ENCODE results near the gene CCSER2. TPM values are rescaled to one million over a fixed set of nuclear protein-coding genes. Genes with fewer than 3 reads are reported as not detected.

The CCSER2 gene
- total RNA-seq, 1 experiment from 2014 or later, result 23.1 TPM

DNA sequence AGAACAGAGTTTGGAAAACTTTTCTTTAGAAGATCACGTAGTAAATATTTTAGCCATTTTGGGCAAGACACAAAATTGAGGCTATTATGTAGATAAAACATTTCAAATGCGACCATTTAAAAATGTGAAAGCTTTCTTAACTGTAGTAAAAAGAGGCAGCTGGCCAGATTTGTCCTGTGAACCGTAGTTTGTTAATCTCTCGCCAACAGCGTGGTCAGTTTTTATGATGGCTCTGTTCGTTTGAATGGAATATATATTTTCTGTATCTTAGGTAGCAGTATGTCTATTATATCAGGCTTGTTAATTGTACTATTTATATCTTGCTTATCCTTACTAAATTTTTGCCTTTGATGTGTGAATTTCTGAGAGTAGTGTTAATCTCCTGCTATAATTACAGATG lies 124.9 kb downstream of the CCSER2 start:
- H3K27me3 Mint-ChIP-seq (ENCODE audit: insufficient read depth, unreplicated experiment), result no peaks in the 10 kb centered on the region
- H3K4me3 ChIP-seq (ENCODE audit: low read depth, low read length), result no peak overlapping the region
- no peaks in the 10 kb centered on the region for H3K36me3 Mint-ChIP-seq (ENCODE audit: insufficient read depth, unreplicated experiment)
- CTCF ChIA-PET, result no interaction called here
- H3K4me1 Mint-ChIP-seq (ENCODE audit: low read depth, unreplicated experiment), result no peaks in the 10 kb centered on the region
- no peaks in the 10 kb centered on the region for H3K4me1 ChIP-seq
- no peak overlapping the region for H3K27ac Mint-ChIP-seq (ENCODE audit: unreplicated experiment)
- no peaks in the 10 kb centered on the region for H3K9me3 Mint-ChIP-seq (ENCODE audit: unreplicated experiment)
- POLR2A ChIA-PET, result no interaction called here
- TF ChIP-seq CTCF (IDR thresholded peaks at IDR 0.05; ENCODE audit: insufficient read depth in 1 of 2, low read depth in 1 of 2, low read length in 1 of 2, severe bottlenecking in 1 of 2, unreplicated experiment in 1 of 2), result no peak
- H3K27me3 ChIP-seq (replicated peaks; ENCODE audit: control insufficient read depth, insufficient read depth, low read length), result no peaks in the 10 kb centered on the region
- no peaks in the 10 kb centered on the region; the same call in 1 of the 2 replicates for H3K9me3 ChIP-seq
- BruUV-seq (replicated peaks), result no TSS peak
- DNase-seq, result no peak
- intact Hi-C loops (cut with micrococcal nuclease; ENCODE audit: unreplicated experiment), result no loop called here
- no peak overlapping the region for H3K4me3 Mint-ChIP-seq (ENCODE audit: unreplicated experiment)
- no peaks in the 10 kb centered on the region; the same call in 1 of the 2 replicates for H3K36me3 ChIP-seq (ENCODE audit: control insufficient read depth, insufficient read depth, low read length)

DNA sequence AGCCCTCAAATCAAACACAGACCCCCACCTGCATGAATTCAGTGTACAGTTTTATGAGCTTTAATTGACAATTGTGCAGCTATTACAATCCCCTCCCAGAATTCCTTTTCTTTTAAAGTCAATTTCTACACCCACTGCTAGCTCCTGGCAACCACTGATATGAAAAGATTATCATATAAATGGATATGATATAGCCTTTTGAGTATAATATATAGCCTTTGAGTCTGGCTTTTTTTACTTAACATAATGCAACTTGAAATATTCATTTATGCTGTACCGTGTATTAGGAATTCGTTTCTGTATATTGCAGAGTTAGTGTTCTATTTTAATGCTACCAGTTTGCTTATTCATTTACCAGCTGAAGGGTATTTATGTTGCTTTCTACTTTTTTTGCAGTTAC lies 127.7 kb downstream of the CCSER2 start:
- no peak for TF ChIP-seq CTCF (IDR thresholded peaks at IDR 0.05; ENCODE audit: insufficient read depth in 1 of 2, low read depth in 1 of 2, low read length in 1 of 2, severe bottlenecking in 1 of 2, unreplicated experiment in 1 of 2)
- Histone ChIP-seq H3K27me3 (replicated peaks; ENCODE audit: control insufficient read depth, insufficient read depth, low read length) (no peaks in the 10 kb centered on the region), H3K4me1 (no peaks in the 10 kb centered on the region), H3K9me3 (peaks cover 8% of the 10 kb centered on the region), H3K36me3 (ENCODE audit: control insufficient read depth, insufficient read depth, low read length) (no peaks in the 10 kb centered on the region; the same call in 1 of the 2 replicates), H3K4me3 (ENCODE audit: low read depth, low read length) (no peak overlapping the region)
- Mint-ChIP-seq H3K27ac (ENCODE audit: unreplicated experiment) (no peak overlapping the region), H3K4me1 (ENCODE audit: low read depth, unreplicated experiment) (peaks cover 5% of the 10 kb centered on the region), H3K4me3 (ENCODE audit: unreplicated experiment) (no peak overlapping the region), H3K36me3 (ENCODE audit: insufficient read depth, unreplicated experiment) (peaks cover 10% of the 10 kb centered on the region), H3K9me3 (ENCODE audit: unreplicated experiment) (no peaks in the 10 kb centered on the region), H3K27me3 (ENCODE audit: insufficient read depth, unreplicated experiment) (no peaks in the 10 kb centered on the region)
- CTCF ChIA-PET, result interaction anchor here (1.0 kb wide), 1 partner anchor 26 kb away, joined by 3 read pairs; no protein-coding TSS in a partner anchor
- intact Hi-C loops (cut with micrococcal nuclease; ENCODE audit: unreplicated experiment), result no loop called here
- no TSS peak for BruUV-seq (replicated peaks)
- DNase-seq, result no peak
- POLR2A ChIA-PET, result no interaction called here

DNA sequence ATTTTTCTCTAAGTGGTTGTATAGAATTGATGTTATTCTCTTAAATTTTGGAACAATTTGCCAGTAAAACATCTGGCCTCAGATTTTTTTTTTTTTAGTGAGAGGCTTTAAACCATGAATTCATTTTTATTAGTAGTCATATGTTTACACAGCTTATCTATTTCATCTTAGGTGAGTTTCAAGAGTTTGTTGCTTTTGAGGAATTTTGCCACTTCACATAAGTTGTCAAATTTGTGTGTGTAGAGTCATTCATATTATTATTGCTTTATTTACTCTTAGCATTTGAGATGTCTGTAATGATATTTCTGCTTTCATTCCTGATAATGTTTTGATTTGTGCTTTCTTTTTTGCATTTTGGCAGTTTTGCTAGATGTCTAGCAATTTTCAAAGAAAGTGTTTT lies 132.1 kb downstream of the CCSER2 start:
- BruUV-seq (replicated peaks), result no TSS peak
- Mint-ChIP-seq H3K36me3 (ENCODE audit: insufficient read depth, unreplicated experiment) (peaks cover 16% of the 10 kb centered on the region), H3K9me3 (ENCODE audit: unreplicated experiment) (no peaks in the 10 kb centered on the region), H3K27me3 (ENCODE audit: insufficient read depth, unreplicated experiment) (no peaks in the 10 kb centered on the region), H3K4me3 (ENCODE audit: unreplicated experiment) (no peak overlapping the region), H3K4me1 (ENCODE audit: low read depth, unreplicated experiment) (peaks cover 6% of the 10 kb centered on the region), H3K27ac (ENCODE audit: unreplicated experiment) (no peak overlapping the region)
- ChIA-PET POLR2A (no interaction called here), CTCF (no interaction called here)
- no peak for DNase-seq
- H3K36me3 ChIP-seq (ENCODE audit: control insufficient read depth, insufficient read depth, low read length), result no peaks in the 10 kb centered on the region
- H3K27me3 ChIP-seq (replicated peaks; ENCODE audit: control insufficient read depth, insufficient read depth, low read length), result no peaks in the 10 kb centered on the region
- no peaks in the 10 kb centered on the region for H3K4me1 ChIP-seq
- TF ChIP-seq CTCF (IDR thresholded peaks at IDR 0.05; ENCODE audit: insufficient read depth in 1 of 2, low read depth in 1 of 2, low read length in 1 of 2, severe bottlenecking in 1 of 2, unreplicated experiment in 1 of 2), result no peak
- peaks cover 8% of the 10 kb centered on the region for H3K9me3 ChIP-seq
- intact Hi-C loops (cut with micrococcal nuclease; ENCODE audit: unreplicated experiment), result no loop called here
- no peak overlapping the region for H3K4me3 ChIP-seq (ENCODE audit: low read depth, low read length)
